Small intestine (tissue), 7 donors: ENCODE measurements around the gene PTPMT1. TPM values are rescaled to one million over a fixed set of nuclear protein-coding genes. Genes with fewer than 3 reads are reported as not detected.

Source experiments
- DNase-seq, 2 donors: peaks; one replicate each; pipeline versions ENCODE4 v3.0.0 to v3.0.0-alpha.2; 2013
- FAIRE-seq: peaks from 2 replicates; lab custom pipeline; 2012; peaks lifted over from hg19 to GRCh38; lab: Jason Lieb, UNC
- H3K27ac ChIP-seq, 3 donors: one replicate each; pipeline ENCODE4 v1.5.1; 2013; ENCODE audit warnings: low read length in 2 of 3, mild to moderate bottlenecking in 2 of 3, control low read depth in 1 of 3, inconsistent platforms in 1 of 3, low read depth in 1 of 3, moderate library complexity in 1 of 3
- H3K27me3 ChIP-seq, 3 donors: one replicate each; pipeline ENCODE4 v1.6.1; 2013; ENCODE audit warnings: low read length in 3 of 3, inconsistent platforms in 1 of 3; ENCODE audit not compliant: control insufficient read depth in 3 of 3, insufficient read depth in 3 of 3
- H3K36me3 ChIP-seq, 3 donors: one replicate each; pipeline ENCODE4 v1.6.1; 2013; ENCODE audit warnings: low read length in 3 of 3, inconsistent platforms in 1 of 3, low read depth in 1 of 3, mild to moderate bottlenecking in 1 of 3, moderate library complexity in 1 of 3; ENCODE audit not compliant: control insufficient read depth in 3 of 3, insufficient read depth in 2 of 3
- H3K4me1 ChIP-seq, 3 donors: one replicate each; pipeline ENCODE4 v1.6.1; 2013; ENCODE audit warnings: low read length in 2 of 3, inconsistent platforms in 1 of 3, low read depth in 1 of 3, mild to moderate bottlenecking in 1 of 3, moderate library complexity in 1 of 3; ENCODE audit not compliant: control insufficient read depth in 3 of 3, insufficient read depth in 2 of 3
- H3K4me3 ChIP-seq, 3 donors: one replicate each; pipeline ENCODE4 v1.5.1; 2013; ENCODE audit warnings: low read length in 3 of 3, control low read depth in 1 of 3, inconsistent platforms in 1 of 3, low read depth in 1 of 3, mild to moderate bottlenecking in 1 of 3, moderate library complexity in 1 of 3
- H3K9me3 ChIP-seq, 2 donors: one replicate each; pipeline ENCODE4 v1.6.1; 2013; ENCODE audit warnings: low read depth in 1 of 2, low read length in 1 of 2; ENCODE audit not compliant: control insufficient read depth in 2 of 2, insufficient read depth in 1 of 2
- WGBS, 3 donors: extraction: QIAGEN DNeasy Blood & Tissue Kit; methylation state at CpG; one replicate each; pipeline ENCODE4 v1.1.7; 2013; 5-methylcytosine and 5-hydroxymethylcytosine counted together
- polyA plus RNA-seq, 4 donors: library from polyadenylated mRNA; stranded (reverse) in 3 of 4; unstranded in 1 of 4; fragments of 200-250 nt in 3 of 4; fragments of 120-200 nt in 1 of 4; gene quantifications; one replicate each; pipeline versions ENCODE4 v1.2.1 to v1.2.3, GENCODE V29; 2013
- donor health status: healthy with polysubstance abuse.
- donor health status: control.
- donor health status: control.
- donor health status: Bipolar disorder and iron deficiency.
- donor health status: healthy.

PTPMT1 gene
- polyA plus RNA-seq, 4 donors = 31.3 to 60.1 (median 41.2) TPM

GRCh38 chr11:47589118-47589517 is 23.7 kb downstream of the PTPMT1 start:
- 61 to 80% (median 80%) methylated on average over 11 of the region's 11 CpGs for WGBS, 3 donors
- no peak overlapping the region for H3K27ac ChIP-seq
- H3K9me3 ChIP-seq = no peaks in the 10 kb centered on the region
- H3K4me3 ChIP-seq = peak overlapping the region in 1 of 3 donors; percentile 50
- peaks cover 0 to 27% (median 0%) of the 10 kb centered on the region in 3 donors for H3K4me1 ChIP-seq
- H3K27me3 ChIP-seq = peaks cover 0 to 25% (median 8%) of the 10 kb centered on the region in 3 donors
- H3K36me3 ChIP-seq = peaks cover 0 to 39% (median 2%) of the 10 kb centered on the region in 3 donors
- DNase-seq = no peak
- no peak for FAIRE-seq

- Histone ChIP-seq H3K36me3 (peaks cover 0 to 34% (median 0%) of the 10 kb centered on the region in 3 donors), H3K9me3 (no peaks in the 10 kb centered on the region), H3K27ac (peak overlapping the region in 1 of 3 donors; percentile 22), H3K4me3 (peak overlapping the region in 1 of 3 donors; percentile 50), H3K27me3 (peaks cover 0 to 30% (median 10%) of the 10 kb centered on the region in 3 donors), H3K4me1 (peaks cover 0 to 30% (median 0%) of the 10 kb centered on the region in 3 donors)
- WGBS, 3 donors = 45 to 64% (median 53%) methylated on average over 45 to 51 of the region's 51 CpGs
- FAIRE-seq (no peak), DNase-seq (no peak)
Observed at GRCh38 chr11:47589584-47589976, 24.2 kb downstream of the PTPMT1 start.

- DNase-seq (peak in 1 of 2 donors; percentile 79), FAIRE-seq (no peak)
- 57 to 70% (median 57%) methylated on average over 109 to 122 of the region's 122 CpGs for WGBS, 3 donors
- H3K4me3 ChIP-seq = peak overlapping the region in 1 of 3 donors; percentile 50
- H3K4me1 ChIP-seq = peaks cover 0 to 30% (median 0%) of the 10 kb centered on the region in 3 donors
- peaks cover 0 to 36% (median 10%) of the 10 kb centered on the region in 3 donors for H3K27me3 ChIP-seq
- H3K9me3 ChIP-seq = no peaks in the 10 kb centered on the region
- peaks cover 0 to 28% (median 0%) of the 10 kb centered on the region in 3 donors for H3K36me3 ChIP-seq
- H3K27ac ChIP-seq = peak overlapping the region in 1 of 3 donors; percentile 22
Observed at GRCh38 chr11:47589977-47590861, 24.8 kb downstream of the PTPMT1 start.

GRCh38 chr11:47591764-47592163 is 26.4 kb downstream of the PTPMT1 start:
- Histone ChIP-seq H3K27me3 (peaks cover 0 to 40% (median 10%) of the 10 kb centered on the region in 3 donors), H3K36me3 (peaks cover 0 to 13% (median 0%) of the 10 kb centered on the region in 3 donors), H3K27ac (no peak overlapping the region), H3K9me3 (no peaks in the 10 kb centered on the region), H3K4me3 (no peak overlapping the region), H3K4me1 (peaks cover 0 to 30% (median 0%) of the 10 kb centered on the region in 3 donors)
- FAIRE-seq (no peak), DNase-seq (no peak)
- 38 to 45% (median 41%) methylated on average over 7 of the region's 7 CpGs for WGBS, 3 donors

GRCh38 chr11:47592251-47592650 is 26.9 kb downstream of the PTPMT1 start:
- WGBS, 3 donors = 68 to 79% (median 76%) methylated on average over 4 of the region's 4 CpGs
- Histone ChIP-seq H3K27ac (no peak overlapping the region), H3K4me3 (no peak overlapping the region), H3K27me3 (peaks cover 0 to 40% (median 10%) of the 10 kb centered on the region in 3 donors), H3K9me3 (no peaks in the 10 kb centered on the region), H3K36me3 (peaks cover 0 to 9% (median 0%) of the 10 kb centered on the region in 3 donors), H3K4me1 (peaks cover 0 to 29% (median 0%) of the 10 kb centered on the region in 3 donors)
- DNase-seq (no peak), FAIRE-seq (no peak)

- H3K9me3 ChIP-seq = no peaks in the 10 kb centered on the region
- FAIRE-seq (no peak), DNase-seq (no peak)
- 71 to 77% (median 75%) methylated on average over 2 of the region's 2 CpGs for WGBS, 3 donors
- H3K36me3 ChIP-seq = peaks cover 0 to 6% (median 0%) of the 10 kb centered on the region in 3 donors
- peaks cover 0 to 22% (median 0%) of the 10 kb centered on the region in 3 donors for H3K4me1 ChIP-seq
- H3K27me3 ChIP-seq = peaks cover 0 to 40% (median 10%) of the 10 kb centered on the region in 3 donors
- no peak overlapping the region for H3K4me3 ChIP-seq
- no peak overlapping the region for H3K27ac ChIP-seq
Observed at GRCh38 chr11:47592970-47593369, 27.6 kb downstream of the PTPMT1 start.

- H3K9me3 ChIP-seq = no peaks in the 10 kb centered on the region
- FAIRE-seq (no peak), DNase-seq (no peak)
- peaks cover 0 to 40% (median 10%) of the 10 kb centered on the region in 3 donors for H3K27me3 ChIP-seq
- H3K27ac ChIP-seq = no peak overlapping the region
- H3K36me3 ChIP-seq = peaks cover 0 to 2% (median 0%) of the 10 kb centered on the region in 3 donors
- WGBS, 3 donors = 8 to 19% (median 11%) methylated on average over 6 of the region's 6 CpGs
- peak overlapping the region in 1 of 3 donors; percentile 26 for H3K4me3 ChIP-seq
- peaks cover 0 to 18% (median 0%) of the 10 kb centered on the region in 3 donors for H3K4me1 ChIP-seq
Observed at GRCh38 chr11:47593492-47593933, 28.1 kb downstream of the PTPMT1 start.
